ENCODE measurements around the gene ZNHIT1.

Gene ZNHIT1

GRCh38 chr7:101238226-101239182 lies 20.5 kb downstream of the ZNHIT1 start:
- no peak for DNase-seq (ENCODE audit: low read depth)
- no peak for TF ChIP-seq CTCF (conservative IDR thresholded peaks at IDR 0.05; ENCODE audit: low read length)
- H3K4me3 ChIP-seq (ENCODE audit: low read length): no peak overlapping the region

GRCh38 chr7:101239191-101239950 lies 21.4 kb downstream of the ZNHIT1 start:
- TF ChIP-seq CTCF (conservative IDR thresholded peaks at IDR 0.05; ENCODE audit: low read length): no peak
- H3K4me3 ChIP-seq (ENCODE audit: low read length): no peak overlapping the region
- DNase-seq (ENCODE audit: low read depth): no peak

- no peak for TF ChIP-seq CTCF (conservative IDR thresholded peaks at IDR 0.05; ENCODE audit: low read length)
- H3K4me3 ChIP-seq (ENCODE audit: low read length): no peak overlapping the region
- DNase-seq (ENCODE audit: low read depth): no peak
Observed at GRCh38 chr7:101239951-101240220, 21.9 kb downstream of the ZNHIT1 start.

GRCh38 chr7:101240226-101241014 lies 22.5 kb downstream of the ZNHIT1 start:
- H3K4me3 ChIP-seq (ENCODE audit: low read length): no peak overlapping the region
- no peak for TF ChIP-seq CTCF (conservative IDR thresholded peaks at IDR 0.05; ENCODE audit: low read length)
- DNase-seq (ENCODE audit: low read depth): no peak

- no peak overlapping the region for H3K4me3 ChIP-seq (ENCODE audit: low read length)
- no peak for DNase-seq (ENCODE audit: low read depth)
- TF ChIP-seq CTCF (conservative IDR thresholded peaks at IDR 0.05; ENCODE audit: low read length): no peak
Observed at GRCh38 chr7:101241015-101241363, 23.0 kb downstream of the ZNHIT1 start.

GRCh38 chr7:101241443-101242349 lies 23.7 kb downstream of the ZNHIT1 start:
- DNase-seq (ENCODE audit: low read depth): no peak
- H3K4me3 ChIP-seq (ENCODE audit: low read length): no peak overlapping the region
- TF ChIP-seq CTCF (conservative IDR thresholded peaks at IDR 0.05; ENCODE audit: low read length): no peak

All from AG10803 (cell line).